ENCODE results near the gene DTWD1.
"Not testable (repeated sequence)": the region's sequence is repeated elsewhere in the genome, so short reads cannot be mapped to it uniquely, and the experiment has no call there.

Gene DTWD1

DNA sequence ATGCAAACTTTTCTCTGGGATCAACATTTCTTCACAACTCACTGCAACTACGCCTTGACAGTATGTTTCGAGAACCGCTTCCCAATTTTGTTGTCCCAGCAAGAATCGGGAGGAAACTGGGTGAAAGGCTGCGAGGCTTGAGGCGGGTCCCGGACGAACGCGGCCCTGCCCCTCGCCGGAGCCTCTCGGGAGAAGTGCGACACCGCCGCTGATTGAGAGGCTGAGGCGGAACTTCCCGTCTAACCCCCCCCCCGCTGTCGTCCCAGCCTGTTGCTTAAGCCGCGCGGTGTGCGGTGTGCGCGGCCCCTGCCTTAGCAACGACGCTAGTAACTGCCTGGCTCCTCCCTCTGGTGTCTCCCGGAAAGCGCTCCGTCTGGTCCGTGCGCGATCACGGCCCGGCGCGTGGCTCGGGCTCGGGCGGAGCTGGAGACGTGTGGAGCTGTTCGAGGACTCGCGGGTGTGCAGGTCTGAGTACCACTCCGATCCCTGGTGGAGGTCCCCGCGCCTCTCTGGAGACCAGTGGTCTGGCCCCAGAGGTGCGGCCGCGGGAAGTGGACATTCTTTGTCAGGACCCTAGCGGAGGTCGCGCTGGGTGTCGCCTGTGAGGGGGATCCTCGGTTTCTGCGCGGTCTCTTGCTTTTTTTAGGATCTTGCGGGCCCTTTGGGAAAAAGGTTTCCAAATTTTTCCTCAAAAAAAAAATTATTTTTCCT is at the start of gene DTWD1, which contains the start of gene FAM227B:
Gene DTWD1 (plus strand): TSS at position 391 of the 711 bp plus-strand sequence. CDS start 4,120 bp downstream, outside the sequence.
Gene FAM227B (minus strand): TSS at position 161 of the 711 bp plus-strand sequence. CDS start 5,647 bp downstream, outside the sequence.
- peak; percentile 89 to 93 for DNase-seq (ENCODE audit: low read depth in 2 of 2)

GRCh38 chr15:49573421-49573820 is 47.4 kb upstream of the DTWD1 start:
- DNase-seq (ENCODE audit: low read depth in 2 of 2) = no peak

GRCh38 chr15:49589030-49589429 is 31.8 kb upstream of the DTWD1 start:
- no peak for DNase-seq (ENCODE audit: low read depth in 2 of 2)

GRCh38 chr15:49592829-49593316 is 28.0 kb upstream of the DTWD1 start:
- not testable (repeated sequence) for DNase-seq (ENCODE audit: low read depth in 2 of 2)

DNA sequence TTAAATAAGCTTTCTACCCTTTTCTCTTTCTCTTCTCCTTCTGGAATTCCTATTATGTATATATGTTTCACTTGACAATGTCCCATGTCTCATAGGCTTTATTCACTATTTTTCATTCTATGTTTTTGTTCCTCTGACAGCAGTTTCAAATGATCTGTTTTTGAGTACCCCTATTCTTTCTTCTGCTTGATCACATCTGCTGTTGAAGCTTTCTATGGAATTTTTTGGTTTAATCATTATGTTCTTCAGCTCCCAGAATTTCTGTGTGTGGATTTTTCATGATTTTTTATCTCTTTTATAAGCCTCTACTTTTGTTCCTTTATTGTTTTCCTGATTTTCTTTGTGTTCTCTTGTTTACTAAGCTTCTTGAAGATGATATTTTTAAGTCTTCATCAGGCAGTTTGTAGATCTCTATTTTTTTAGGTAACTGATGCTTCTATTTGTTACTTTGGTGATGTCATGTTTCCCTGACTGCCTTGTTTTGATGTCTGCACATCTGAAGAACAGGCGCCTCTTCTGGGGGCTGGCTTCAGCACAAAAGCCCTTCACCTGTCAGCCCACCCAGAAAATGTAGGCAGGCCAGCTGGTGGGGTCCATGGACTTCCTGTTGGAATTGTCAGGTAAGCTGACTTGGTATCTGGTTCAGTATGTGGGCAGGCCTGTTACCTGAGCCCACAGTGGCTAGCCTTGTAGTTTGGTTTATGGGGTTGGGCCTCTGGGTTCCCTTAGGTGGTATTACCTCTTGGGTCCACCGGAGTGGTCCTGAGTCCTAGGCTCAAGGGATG is 16.0 kb upstream of the DTWD1 start:
- no peak for DNase-seq (ENCODE audit: low read depth in 2 of 2)

GRCh38 chr15:49605588-49605987 is 15.3 kb upstream of the DTWD1 start:
- DNase-seq (ENCODE audit: low read depth in 2 of 2) = no peak

- DNase-seq (ENCODE audit: low read depth in 2 of 2) = no peak
These were observed 14.3 kb upstream of the DTWD1 start for GRCh38 chr15:49606594-49606993.

GRCh38 chr15:49610157-49610918 is 10.5 kb upstream of the DTWD1 start:
- no peak for DNase-seq (ENCODE audit: low read depth in 2 of 2)

GRCh38 chr15:49612240-49612639 is 8.6 kb upstream of the DTWD1 start:
- not testable (repeated sequence) for DNase-seq (ENCODE audit: low read depth in 2 of 2)

- no peak for DNase-seq (ENCODE audit: low read depth in 2 of 2)
These were observed 1.6 kb upstream of the DTWD1 start for GRCh38 chr15:49619226-49619625.

GRCh38 chr15:49620199-49620598 is 649 bp upstream of the DTWD1 start:
- no peak for DNase-seq (ENCODE audit: low read depth in 2 of 2)

GRCh38 chr15:49621401-49621811 is 558 bp downstream of the DTWD1 start:
- DNase-seq (ENCODE audit: low read depth in 2 of 2) = no peak

DNA sequence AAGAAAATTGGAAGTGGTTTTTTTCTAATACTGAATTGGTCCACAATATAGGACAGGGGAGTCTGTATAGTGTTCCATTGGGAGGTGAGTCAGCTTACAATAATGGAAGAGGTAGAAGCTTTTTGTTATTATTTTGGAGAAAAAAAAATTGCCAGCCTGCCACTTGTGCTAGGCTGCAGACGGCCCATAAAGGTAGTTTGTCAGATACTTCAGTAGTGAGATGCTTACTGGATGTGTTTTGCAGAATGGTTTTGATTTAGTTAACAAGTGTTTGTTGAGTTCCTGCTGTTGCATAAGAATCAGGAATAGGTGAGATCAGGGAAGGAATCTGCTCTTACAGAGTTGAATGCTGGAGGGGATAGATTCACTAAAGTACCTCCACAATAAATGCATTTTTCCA is 1.0 kb downstream of the DTWD1 start:
- DNase-seq (ENCODE audit: low read depth in 2 of 2) = no peak

DNA sequence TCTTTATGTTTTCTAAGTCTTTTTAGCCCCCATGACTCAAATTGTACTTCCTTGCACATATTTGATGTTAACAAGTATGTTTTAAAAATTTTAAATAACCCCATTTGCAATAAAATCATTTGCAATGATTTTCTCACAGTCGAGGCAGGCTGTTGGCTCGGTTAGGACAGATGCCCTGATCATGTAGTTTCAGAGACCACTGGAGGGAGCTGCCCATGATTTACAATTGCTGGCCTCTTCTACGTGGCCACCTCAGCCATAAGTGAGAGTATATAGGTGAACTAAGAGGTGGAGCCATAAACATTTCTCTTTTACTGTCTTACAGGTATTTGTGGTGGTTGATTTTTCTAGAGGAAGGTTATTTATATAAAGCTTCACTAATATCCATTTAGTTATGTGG is 1.7 kb downstream of the DTWD1 start:
- DNase-seq (ENCODE audit: low read depth in 2 of 2) = no peak

GRCh38 chr15:49624056-49624455 is 3.2 kb downstream of the DTWD1 start:
- DNase-seq (ENCODE audit: low read depth in 2 of 2) = no peak

- no peak for DNase-seq (ENCODE audit: low read depth in 2 of 2)
These were observed 4.7 kb downstream of the DTWD1 start for GRCh38 chr15:49625460-49626036.

DNA sequence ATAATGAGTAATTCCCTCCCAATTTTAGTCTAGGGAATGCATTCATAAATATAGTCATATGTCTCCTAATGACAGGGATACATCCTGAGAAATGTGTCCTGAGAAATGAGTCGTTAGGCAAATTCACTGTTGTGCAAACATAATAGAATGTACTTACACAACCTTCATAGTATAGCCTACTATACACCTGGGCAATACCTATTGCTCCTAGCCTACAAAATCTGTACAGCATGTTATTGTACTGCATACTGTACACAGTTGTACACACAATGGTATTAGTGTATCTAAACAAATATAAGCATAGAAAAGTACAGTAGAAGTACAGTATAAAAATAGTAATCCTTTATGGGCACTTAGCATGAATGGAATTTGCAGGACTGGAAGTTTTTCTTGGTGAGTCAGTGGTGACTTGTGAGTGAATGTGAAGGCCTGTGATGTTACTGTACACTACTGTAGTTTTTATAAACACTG is 6.6 kb downstream of the DTWD1 start:
- DNase-seq (ENCODE audit: low read depth in 2 of 2) = no peak

DNA sequence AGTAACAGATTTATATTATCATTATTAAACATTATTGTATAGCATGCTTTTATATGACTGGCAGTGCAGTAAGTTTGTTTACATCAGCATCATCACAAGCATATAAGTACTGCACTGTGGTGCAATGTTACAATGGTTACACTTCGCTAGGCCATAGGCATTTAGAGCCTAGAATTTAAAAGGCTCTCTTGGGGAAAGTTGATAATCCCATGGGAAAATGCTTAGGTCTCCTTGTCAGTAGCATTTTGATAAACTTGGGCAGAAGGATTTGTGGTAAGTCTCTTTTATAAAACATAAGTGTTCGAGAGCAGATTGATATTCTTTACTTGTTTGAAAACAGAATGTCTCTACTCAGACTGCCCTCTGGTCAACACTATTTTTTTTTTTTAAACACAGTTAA is 7.5 kb downstream of the DTWD1 start:
- DNase-seq (ENCODE audit: low read depth in 2 of 2) = no peak

DNA sequence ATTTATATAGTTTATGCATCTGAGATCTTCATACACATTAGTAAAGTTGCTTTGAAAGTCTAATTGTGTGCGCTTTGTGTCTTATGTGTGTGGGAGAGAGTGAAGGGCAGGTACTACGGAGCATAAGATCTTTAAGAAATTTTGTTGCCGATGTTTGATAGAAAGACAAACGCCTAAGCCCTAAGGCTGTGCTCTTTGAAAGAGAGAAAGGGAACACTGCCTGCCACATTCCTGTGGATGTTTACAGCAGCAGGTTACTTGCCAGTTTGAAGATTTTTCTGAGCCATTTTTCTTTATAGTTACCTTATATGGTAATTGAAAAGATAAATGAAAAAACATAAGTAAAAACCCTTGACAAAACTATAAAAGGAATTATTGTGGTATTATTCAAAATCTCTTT is 17.0 kb downstream of the DTWD1 start:
- DNase-seq (ENCODE audit: low read depth in 2 of 2) = no peak

GRCh38 chr15:49644364-49644794 is 23.5 kb downstream of the DTWD1 start:
- no peak for DNase-seq (ENCODE audit: low read depth in 2 of 2)

- DNase-seq (ENCODE audit: low read depth in 2 of 2) = no peak
These were observed 24.4 kb downstream of the DTWD1 start for GRCh38 chr15:49645277-49645676.

DNA sequence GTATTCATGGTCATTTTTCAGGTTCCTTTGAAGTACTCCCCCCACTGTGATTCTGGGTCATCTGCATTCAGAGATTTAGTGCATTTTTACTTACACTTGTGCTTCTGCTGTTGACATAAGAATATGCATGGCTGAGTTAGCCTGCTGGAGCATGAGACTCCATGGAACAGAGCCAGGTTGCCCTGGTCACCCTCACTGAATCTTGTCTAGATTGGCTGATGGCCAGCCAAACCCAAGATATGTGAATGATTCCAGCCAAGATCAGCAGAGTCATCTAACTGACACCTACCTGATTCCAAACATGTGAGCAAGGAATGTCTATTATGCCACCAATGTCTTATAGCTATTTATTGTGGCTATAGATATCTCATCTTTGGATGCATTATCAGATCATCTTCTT is 25.1 kb downstream of the DTWD1 start:
- no peak for DNase-seq (ENCODE audit: low read depth in 2 of 2)

All from stimulated activated CD8-positive, alpha-beta memory T cell treated with anti-CD3 and anti-CD28 coated beads, Interleukin-7, amount 100 ng/mL, for 4 hours (primary cell).